A172 (cell line): ENCODE results near the gene FMO4. TPM values are rescaled to one million over a fixed set of nuclear protein-coding genes. Genes with fewer than 3 reads are reported as not detected.
"Not testable (repeated sequence)": the region's sequence is repeated elsewhere in the genome, so short reads cannot be mapped to it uniquely, and the experiment has no call there.

Experiments used
- DNase-seq: peaks from one replicate; pipeline ENCODE4 v3.0.0-alpha.2; 2015; ENCODE audit warnings: low spot score
- total RNA-seq: library from RNA; depleted of rRNA; stranded (reverse); fragments of >200 nt; shearing (Covaris generic); gene quantifications from 2 replicates; pipeline ENCODE4 v1.2.3, GENCODE V29; 2014; rRNA removed

FMO4 gene
- total RNA-seq, 1 experiment from 2014 or later, result 8.0 TPM

GRCh38 chr1:171389171-171389570, 75.2 kb downstream of the FMO4 start:
- DNase-seq, result no peak

- DNase-seq, result not testable (repeated sequence)
These were observed 76.8 kb downstream of the FMO4 start for GRCh38 chr1:171390740-171391139.

Other genes starting within 250 kb of the FMO4 start
- 0.57 and 1.1 TPM in 2 replicates for gene FMO3, start 223.3 kb upstream of the FMO4 start, total RNA-seq
- not detected in 2 replicates for gene FMO2, start 128.9 kb upstream of the FMO4 start, total RNA-seq
- gene FMO1, start 65.7 kb upstream of the FMO4 start, total RNA-seq, result not detected in 2 replicates
- gene PRRC2C, start 171.3 kb downstream of the FMO4 start, total RNA-seq, result 55.8 and 58.1 TPM in 2 replicates